H54 (cell line): ENCODE data around the gene BRSK1.
A peak's percentile ranks its signal among the peaks of the same experiment; 100 is the strongest.

Experiments used
- DNase-seq: peaks from one replicate; pipeline ENCODE4 v3.0.0; 2011; ENCODE audit warnings: low spot score, mixed read lengths; ENCODE audit not compliant: insufficient read length
- FAIRE-seq: peaks from 3 replicates; lab custom pipeline; 2011; peaks lifted over from hg19 to GRCh38; lab: Jason Lieb, UNC
- POLR2A ChIP-seq: IDR thresholded peaks from 2 replicates; pipeline ENCODE4 v1.6.1; 2011; ENCODE audit warnings: low read depth, mild to moderate bottlenecking, low read length

Gene BRSK1

DNA sequence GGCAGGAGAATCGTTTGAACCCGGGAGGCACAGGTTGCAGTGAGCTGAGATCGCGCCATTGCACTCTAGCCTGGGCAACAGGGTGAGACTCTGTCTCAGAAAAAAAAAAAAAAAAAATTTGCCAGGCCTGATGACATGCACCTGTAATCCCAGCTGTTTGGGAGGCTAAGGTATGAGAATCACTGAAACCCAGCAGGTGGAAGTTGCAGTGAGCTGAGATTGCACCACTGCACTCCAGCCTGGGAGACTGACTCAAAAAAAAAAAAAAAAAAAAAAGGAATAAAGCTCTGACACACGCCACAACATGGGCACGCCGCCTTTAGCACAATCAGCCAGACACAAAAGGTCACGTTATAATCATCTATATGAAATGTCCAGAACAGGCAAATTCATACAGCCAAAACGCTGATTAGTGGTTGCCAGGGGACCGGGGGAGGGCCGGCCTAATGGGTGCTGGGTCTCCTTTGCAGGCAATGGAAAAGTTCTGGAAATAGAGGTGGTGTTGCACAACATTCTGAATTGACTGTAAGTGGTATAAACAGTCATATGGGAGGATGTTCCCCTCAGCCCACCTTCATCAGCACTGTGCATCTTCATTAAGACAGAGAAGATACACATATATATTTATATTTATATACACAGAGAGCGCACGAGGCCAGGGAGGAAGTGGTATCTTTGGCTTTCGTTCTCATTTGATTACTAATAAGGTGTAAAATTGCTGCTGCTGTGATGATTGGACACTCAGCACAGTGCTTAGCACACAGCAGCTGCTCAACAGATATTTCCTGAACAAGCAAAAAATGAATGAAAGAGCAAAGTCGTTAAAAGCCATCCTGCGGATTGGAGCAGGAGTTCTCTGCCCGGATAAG lies 7.7 kb upstream of the BRSK1 start:
- DNase-seq = no peak
- no peak for FAIRE-seq
- TF ChIP-seq POLR2A = no peak

DNA sequence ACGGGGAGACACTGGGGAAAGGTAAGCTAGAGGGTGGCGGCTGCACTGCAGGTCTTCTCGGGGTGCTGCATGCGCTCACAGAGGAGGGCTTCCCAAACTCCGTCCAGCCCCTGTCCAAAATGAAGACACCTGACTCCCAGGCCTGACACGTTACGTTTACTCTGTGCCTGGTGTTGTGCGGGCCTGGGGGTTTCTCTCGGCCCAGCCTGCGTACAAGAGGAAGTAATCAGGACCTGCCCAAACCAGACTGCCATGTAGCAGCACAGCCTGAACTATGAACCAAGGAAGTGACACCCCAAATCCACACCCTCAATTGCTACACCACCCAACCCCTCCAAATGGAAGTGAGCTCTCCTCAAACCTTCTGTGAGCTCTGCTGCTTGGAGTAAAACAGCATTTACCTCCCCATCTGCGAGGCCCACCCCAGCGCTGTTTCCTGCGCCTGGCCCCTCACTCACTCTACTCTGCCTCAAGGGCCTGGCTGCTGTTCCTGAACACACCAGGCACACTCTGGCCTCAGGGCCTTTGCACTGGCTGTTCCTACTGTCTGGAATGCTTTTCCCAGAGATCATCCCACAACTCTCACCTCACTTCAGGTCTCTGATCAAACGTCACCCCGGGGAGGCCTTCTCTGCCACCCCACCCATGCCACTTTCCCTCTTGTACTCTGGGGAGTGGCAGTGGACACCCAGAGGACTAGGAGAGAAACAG lies 6.9 kb upstream of the BRSK1 start:
- DNase-seq (no peak), FAIRE-seq (no peak)
- no peak for TF ChIP-seq POLR2A

DNA sequence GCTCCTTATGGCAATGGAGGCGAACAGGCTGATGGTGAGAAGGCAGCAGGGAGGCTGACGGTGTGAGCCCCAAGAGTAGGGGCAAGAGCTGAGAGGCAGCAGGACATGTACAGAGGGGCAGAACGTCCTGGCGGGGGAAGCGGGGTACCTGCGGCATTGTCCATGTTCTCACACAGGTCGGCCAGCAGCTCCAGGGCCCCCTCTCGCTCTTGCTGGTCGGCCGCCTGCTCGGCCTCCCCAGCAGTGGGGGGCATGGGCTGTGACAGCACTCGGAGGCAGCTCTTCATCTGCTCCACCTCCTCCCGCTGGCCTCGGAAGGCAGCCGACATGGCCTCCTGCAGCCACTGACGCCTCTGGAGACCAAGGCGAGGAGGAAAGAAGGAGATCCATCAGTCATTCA lies 6.3 kb upstream of the BRSK1 start:
- DNase-seq (no peak), FAIRE-seq (no peak)
- TF ChIP-seq POLR2A = no peak

DNA sequence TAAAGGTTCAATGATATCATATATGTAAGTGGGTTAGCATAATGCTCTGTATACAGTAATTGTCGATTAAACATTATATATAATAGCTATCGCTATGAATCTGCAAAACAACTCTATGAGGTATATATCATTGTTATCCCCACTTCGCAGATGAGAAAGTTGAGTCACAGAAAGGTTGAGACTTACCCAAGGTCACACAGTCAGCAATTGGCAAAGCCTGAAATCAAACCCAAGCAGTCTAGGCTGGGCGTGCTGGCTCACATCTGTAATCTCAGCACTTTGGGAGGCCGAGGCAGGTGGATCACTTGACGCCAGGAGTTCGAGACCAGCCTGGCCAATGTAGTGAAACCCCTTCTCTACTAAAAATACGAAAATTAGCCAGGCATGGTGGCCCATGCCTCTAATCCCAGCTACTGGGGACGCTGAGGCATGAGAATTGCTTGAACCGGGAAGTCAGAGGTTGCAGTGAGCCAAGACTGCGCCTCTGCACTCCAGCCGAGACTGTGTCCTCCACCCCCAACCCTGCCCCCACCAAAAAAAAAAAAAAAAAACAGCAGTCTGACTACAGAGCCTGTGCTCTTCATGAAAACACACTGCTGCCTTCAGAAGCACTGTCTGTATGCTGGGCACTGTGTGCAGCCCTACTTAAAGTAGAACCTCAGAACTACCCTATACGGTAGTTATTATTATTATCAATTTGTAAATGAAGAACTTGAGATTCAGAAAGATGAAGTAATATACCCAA lies 5.2 kb upstream of the BRSK1 start:
- no peak for FAIRE-seq
- no peak for DNase-seq
- no peak for TF ChIP-seq POLR2A

DNA sequence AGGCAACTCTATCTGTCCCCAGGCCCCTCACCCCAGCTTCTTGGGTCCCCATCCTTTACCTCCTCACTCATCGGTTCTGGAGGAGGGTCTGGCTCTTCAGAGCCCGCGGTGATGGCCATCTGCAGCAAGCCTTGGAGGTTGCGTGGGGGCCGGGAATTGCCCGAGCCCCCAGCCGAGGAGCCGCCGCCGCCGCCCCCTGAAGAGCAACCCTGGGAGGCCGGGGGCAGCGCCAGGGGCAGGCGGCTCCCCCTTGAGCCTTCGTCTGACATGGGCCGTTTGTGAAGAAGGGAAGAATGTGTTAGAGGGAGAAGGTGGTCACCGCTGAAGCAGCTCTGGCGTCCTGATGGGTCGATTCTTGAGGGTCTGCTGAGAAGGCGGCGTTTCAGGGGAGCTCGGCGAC lies 4.5 kb upstream of the BRSK1 start:
- no peak for TF ChIP-seq POLR2A
- FAIRE-seq (no peak), DNase-seq (no peak)

DNA sequence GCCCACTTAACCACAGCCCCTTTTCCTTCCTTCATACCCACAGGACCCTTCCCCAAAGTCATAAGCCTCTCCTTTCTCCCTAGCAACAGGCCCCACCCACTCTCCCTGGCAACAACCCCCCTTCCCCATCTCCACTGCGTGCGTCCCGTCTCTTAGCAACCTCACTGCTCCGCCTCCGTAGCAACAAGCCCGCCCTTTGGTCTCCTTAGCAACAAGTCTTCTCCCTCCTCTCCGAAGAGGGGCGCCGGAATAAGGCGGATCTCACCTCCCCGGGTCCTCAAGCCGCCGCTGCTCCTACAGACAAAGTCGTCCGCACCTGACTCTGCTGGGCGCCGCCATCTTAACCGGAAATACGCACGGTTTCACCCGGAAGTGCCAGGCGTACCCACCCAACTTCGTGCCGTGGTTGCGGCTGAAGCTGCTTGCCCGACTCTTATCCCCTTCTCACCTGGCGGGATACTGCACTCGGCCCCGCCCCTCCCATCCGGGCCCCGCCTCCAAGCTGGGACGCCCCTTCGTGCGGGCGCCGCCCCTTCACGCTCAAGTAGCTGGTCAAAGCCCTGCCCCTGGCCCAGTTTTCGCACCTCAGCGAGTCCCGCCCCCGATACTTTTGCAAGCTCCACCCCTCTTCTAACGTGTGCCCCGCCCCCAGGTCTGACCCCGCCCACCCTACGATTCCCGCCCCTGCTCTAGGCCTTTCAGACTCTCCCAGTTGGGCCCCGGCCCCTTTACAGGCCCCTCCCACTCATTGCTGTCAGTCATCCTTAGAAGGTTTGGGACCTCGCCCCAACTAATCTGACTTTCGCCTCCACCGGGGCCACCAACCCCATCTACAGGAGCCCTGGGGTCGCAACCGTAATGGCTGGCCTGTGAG lies 3.8 kb upstream of the BRSK1 start, which contains the start of gene HSPBP1:
TSS of gene HSPBP1 (minus strand) at position 341 of the 874 bp plus-strand sequence. CDS start 502 bp downstream, outside the sequence.
- peak; percentile 58; the same call in 1 of the 2 replicates for TF ChIP-seq POLR2A
- DNase-seq = peak; percentile 99
- peak; percentile 45 for FAIRE-seq

DNA sequence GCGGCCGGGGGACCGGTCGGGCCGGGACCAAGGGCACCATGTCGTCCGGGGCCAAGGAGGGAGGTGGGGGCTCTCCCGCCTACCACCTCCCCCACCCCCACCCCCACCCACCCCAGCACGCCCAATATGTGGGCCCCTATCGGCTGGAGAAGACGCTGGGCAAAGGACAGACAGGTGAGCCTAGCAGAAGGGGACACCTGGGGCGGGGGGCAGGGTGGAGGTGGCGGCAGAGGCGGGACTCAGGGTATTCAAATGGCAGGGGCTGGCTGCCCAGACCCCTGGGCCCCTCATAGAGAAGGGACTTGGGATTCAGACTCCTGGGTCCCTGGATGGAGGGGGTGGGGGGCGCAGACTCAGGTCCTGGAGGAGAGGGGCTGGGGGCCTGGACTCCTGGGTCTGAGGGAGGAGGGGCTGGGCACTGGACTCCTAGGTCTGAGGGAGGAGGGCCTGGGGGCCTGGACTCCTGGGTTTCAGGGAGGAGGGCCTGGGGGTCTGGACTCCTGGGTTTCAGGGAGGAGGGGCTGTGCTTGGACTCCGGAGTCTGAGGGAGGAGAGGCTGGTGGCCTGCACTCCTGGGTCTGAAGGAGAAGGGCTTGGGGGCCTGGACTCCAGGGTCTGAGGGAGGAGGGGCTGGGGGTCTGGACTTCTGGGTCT lies 735 bp downstream of the BRSK1 start:
- no peak for TF ChIP-seq POLR2A
- DNase-seq (no peak), FAIRE-seq (no peak)

DNA sequence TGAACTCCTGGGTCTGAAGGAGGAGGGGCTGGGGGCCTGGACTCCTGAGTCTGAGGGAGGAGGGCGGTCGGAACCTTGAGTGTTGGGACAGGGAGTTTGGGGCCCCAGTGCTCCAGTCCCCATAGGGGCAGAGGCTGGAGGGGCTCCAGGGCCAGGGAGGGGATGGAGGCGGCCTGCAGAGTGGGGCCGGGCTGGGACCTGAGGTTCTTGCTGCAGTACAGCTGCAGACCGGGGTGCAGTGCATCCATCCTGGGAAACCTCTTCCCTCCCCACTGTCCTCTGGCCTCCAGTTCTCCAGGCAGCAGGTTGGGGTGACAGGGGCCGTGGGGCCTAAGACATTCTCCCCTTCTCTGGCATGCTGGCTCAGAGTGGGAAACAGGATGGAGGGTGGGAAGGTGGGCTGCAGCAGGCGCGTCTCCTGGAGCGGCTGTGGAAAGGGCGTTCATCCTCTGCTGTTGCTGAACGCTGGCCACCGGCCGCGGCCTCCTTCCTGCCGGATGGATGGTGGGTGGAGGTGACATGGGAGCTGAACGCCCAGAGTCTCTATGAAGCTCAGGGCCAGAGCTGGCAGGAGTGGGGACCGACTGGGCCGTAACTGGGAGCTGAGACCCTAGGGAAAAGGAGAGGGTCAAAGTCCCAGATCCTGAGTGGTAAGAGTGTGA lies 1.6 kb downstream of the BRSK1 start:
- no peak for TF ChIP-seq POLR2A
- DNase-seq = no peak
- no peak for FAIRE-seq

DNA sequence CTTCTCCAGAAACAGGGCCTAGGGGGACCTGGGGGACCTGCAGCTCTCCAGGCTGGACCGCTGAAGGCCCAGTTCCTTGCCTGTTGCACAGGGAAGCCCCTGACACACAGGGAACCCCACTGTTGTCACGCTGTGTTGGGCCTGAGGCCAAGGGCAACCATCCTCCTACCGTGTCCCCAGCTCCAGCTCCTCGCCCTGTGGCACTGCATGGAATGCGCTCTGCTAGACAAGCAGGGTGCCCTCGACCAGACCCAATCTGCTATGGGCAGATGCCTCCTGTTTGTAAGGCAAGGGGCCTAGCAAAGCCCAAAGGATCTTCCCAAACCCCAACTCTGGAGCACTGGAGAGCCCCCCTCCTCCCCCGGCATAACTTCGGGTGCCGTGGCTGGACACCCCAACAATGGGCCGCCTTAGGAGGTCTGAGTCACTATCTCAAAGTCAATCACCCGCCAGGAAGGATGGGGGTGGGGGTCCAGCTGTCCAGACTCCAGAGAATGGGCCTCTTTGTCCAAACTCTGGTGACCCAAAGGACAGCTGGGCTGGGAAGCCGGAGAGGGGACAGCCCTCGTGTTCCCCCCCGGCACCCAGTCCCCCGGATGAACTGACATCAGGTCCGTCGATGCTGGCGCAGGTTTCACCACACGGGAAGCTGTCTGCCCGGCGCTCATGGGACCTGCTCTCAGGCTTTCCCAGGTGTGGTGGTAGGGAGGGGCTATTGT lies 3.7 kb downstream of the BRSK1 start:
- FAIRE-seq (no peak), DNase-seq (no peak)
- TF ChIP-seq POLR2A = no peak

DNA sequence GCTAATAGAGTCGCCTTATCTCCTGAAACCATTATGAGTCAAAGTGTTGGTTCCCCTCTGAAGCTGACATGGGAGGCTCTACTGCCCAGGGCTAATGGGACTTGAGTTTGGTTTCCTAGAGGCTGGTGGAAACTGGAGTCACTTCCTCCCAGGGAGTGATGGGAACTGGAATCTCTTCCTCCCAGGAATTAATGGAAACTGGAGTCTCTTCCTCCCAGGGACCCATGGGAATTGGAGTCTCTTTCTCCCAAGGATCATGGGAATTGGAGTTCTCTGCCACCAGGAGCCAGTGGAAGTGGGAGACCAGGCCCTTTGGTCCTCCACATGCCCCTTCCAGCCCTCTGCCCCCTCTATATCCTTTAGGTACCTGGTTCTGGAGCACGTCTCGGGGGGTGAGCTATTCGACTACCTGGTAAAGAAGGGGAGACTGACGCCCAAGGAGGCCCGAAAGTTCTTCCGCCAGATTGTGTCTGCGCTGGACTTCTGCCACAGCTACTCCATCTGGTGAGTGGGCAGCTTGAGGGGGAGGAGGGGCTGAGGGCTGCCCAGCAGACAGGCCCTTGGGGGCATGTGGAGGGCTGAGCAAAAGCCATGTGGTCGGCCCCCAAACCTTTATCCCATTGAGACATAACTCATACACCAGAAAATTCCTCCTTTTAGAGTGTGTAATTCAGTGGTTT lies 5.5 kb downstream of the BRSK1 start:
- no peak for TF ChIP-seq POLR2A
- DNase-seq (peak; percentile 79), FAIRE-seq (no peak)

DNA sequence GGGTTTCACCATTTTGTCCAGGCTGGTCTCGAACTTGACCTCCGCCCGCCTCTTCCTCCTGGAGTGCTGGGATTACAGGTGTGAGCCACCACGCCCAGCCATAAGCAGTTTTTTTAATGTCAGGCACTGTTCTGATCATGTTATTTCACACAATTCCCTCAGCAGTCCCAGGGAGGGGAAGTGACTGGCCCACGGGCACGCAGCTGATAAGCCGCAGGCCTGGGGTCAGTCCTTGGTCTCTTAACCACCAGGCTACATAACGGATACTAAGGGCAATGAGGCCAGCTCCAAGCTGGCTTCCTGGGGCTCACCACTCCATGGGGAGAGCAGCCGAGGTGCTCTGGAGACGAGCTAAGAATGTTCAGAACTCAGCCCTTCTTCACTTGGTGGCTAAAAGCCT lies 13.5 kb downstream of the BRSK1 start:
- FAIRE-seq (no peak), DNase-seq (no peak)
- no peak for TF ChIP-seq POLR2A
